Stimulated activated naive CD4-positive, alpha-beta T cell treated with Interleukin-2 at 50 U/mL for 16 hours (primary cell): ENCODE data around the gene CHID1.

Experiments used
- DNase-seq: peaks from one replicate; lab custom pipeline; 2025; lab: John Stamatoyannopoulos, UW

Gene CHID1

GRCh38 chr11:888310-889212 is 22.0 kb downstream of the CHID1 start:
- no peak for DNase-seq

GRCh38 chr11:887589-887988 is 23.0 kb downstream of the CHID1 start:
- no peak for DNase-seq

- DNase-seq = no peak
These were observed 24.0 kb downstream of the CHID1 start for GRCh38 chr11:886568-886967.

- no peak for DNase-seq
These were observed 26.0 kb downstream of the CHID1 start for GRCh38 chr11:884578-885070.

- no peak for DNase-seq
These were observed 27.1 kb downstream of the CHID1 start for GRCh38 chr11:883527-883926.

- no peak for DNase-seq
These were observed 28.0 kb downstream of the CHID1 start for GRCh38 chr11:882596-882995.

GRCh38 chr11:880447-880846 is 30.2 kb downstream of the CHID1 start:
- DNase-seq = no peak

GRCh38 chr11:877565-877964 is 33.0 kb downstream of the CHID1 start:
- peak; percentile 12 for DNase-seq

GRCh38 chr11:876545-876944 is 34.1 kb downstream of the CHID1 start:
- DNase-seq = no peak

- DNase-seq = no peak
These were observed 34.8 kb downstream of the CHID1 start for GRCh38 chr11:875769-876301.

- no peak for DNase-seq
These were observed 35.4 kb downstream of the CHID1 start for GRCh38 chr11:875203-875602.

- no peak for DNase-seq
These were observed 36.9 kb downstream of the CHID1 start for GRCh38 chr11:873706-874105.

GRCh38 chr11:872799-873198 is 37.8 kb downstream of the CHID1 start:
- DNase-seq = no peak

- DNase-seq = no peak
These were observed 39.1 kb downstream of the CHID1 start for GRCh38 chr11:871472-871871.

- DNase-seq = no peak
These were observed 40.2 kb downstream of the CHID1 start for GRCh38 chr11:870418-870817.

GRCh38 chr11:870127-870413 is 40.5 kb downstream of the CHID1 start:
- DNase-seq = no peak

GRCh38 chr11:869399-870126 is 41.0 kb downstream of the CHID1 start:
- no peak for DNase-seq

- DNase-seq = no peak
These were observed 41.8 kb downstream of the CHID1 start for GRCh38 chr11:868802-869201.

GRCh38 chr11:868394-868793 is 42.2 kb downstream of the CHID1 start:
- no peak for DNase-seq

- no peak for DNase-seq
These were observed 42.7 kb downstream of the CHID1 start for GRCh38 chr11:867856-868358.

- DNase-seq = no peak
These were observed 44.1 kb downstream of the CHID1 start for GRCh38 chr11:866481-866880.

- DNase-seq = no peak
These were observed 44.9 kb downstream of the CHID1 start for GRCh38 chr11:865462-866430.
